Neural crest cell (in vitro differentiated cells): ENCODE results near the gene FUT8. TPM values are rescaled to one million over a fixed set of nuclear protein-coding genes. Genes with fewer than 3 reads are reported as not detected.

ENCODE experiments used
- DNase-seq: peaks from one replicate; pipeline ENCODE4 v3.0.0; 2021; ENCODE audit warnings: low read depth, mixed read lengths, low spot score
- H3K27ac Mint-ChIP-seq: one replicate; pipeline ENCODE4 v1.8.0; 2021; ENCODE audit warnings: mild to moderate bottlenecking, mixed read lengths; ENCODE audit not compliant: unreplicated experiment
- H3K27me3 Mint-ChIP-seq: 2 replicates; pipeline ENCODE4 v1.8.0; 2021; ENCODE audit warnings: low read depth, mild to moderate bottlenecking, mixed read lengths
- H3K36me3 Mint-ChIP-seq: 2 replicates; pipeline ENCODE4 v1.8.0; 2021; ENCODE audit warnings: low read depth, mild to moderate bottlenecking, mixed read lengths
- H3K4me1 Mint-ChIP-seq: 2 replicates; pipeline ENCODE4 v1.8.0; 2021; ENCODE audit warnings: mixed read lengths
- H3K4me3 Mint-ChIP-seq: one replicate; pipeline ENCODE4 v1.8.0; 2021; ENCODE audit warnings: mild to moderate bottlenecking, mixed read lengths
- H3K9me3 Mint-ChIP-seq: 2 replicates; pipeline ENCODE4 v1.8.0; 2021; ENCODE audit warnings: mixed read lengths
- total RNA-seq: library from RNA; stranded (reverse); gene quantifications from 2 replicates; pipeline ENCODE4 v1.2.1, GENCODE V29; 2021
- TF ChIP-seq, protein P1 (sequence below): fragments of 200-600 bp; sonication (generic); conservative IDR thresholded peaks from 2 replicates; pipeline ENCODE4 v1.5.0; 2021; ENCODE audit warnings: antibody characterized with exemption, mild to moderate bottlenecking

The FUT8 gene
- total RNA-seq, 1 donor from 2014 or later, result 67.2 TPM

DNA sequence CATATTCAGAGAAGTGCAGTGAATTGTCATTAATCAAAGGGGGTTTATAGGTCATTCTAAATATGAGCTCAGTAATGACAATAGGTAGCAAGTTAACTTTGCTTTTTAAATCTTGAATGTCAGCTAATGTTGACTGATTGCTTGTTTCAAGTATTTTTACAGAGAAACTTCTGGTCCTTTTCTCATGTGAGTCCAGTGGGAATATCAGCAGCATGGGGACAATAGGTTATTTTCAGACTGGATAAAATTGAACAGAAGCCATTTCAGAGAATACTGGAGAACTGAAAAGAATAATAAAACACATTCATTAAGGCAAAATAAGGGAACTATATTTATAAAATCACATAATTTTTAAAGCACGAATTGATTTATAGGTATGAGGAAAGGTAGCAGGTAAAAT lies 78.7 kb downstream of the FUT8 start:
- H3K27me3 Mint-ChIP-seq, result no peaks in the 10 kb centered on the region
- H3K9me3 Mint-ChIP-seq, result peaks cover under 1% of the 10 kb centered on the region
- peaks cover 19% of the 10 kb centered on the region for H3K4me1 Mint-ChIP-seq
- TF ChIP-seq, protein P1, sequence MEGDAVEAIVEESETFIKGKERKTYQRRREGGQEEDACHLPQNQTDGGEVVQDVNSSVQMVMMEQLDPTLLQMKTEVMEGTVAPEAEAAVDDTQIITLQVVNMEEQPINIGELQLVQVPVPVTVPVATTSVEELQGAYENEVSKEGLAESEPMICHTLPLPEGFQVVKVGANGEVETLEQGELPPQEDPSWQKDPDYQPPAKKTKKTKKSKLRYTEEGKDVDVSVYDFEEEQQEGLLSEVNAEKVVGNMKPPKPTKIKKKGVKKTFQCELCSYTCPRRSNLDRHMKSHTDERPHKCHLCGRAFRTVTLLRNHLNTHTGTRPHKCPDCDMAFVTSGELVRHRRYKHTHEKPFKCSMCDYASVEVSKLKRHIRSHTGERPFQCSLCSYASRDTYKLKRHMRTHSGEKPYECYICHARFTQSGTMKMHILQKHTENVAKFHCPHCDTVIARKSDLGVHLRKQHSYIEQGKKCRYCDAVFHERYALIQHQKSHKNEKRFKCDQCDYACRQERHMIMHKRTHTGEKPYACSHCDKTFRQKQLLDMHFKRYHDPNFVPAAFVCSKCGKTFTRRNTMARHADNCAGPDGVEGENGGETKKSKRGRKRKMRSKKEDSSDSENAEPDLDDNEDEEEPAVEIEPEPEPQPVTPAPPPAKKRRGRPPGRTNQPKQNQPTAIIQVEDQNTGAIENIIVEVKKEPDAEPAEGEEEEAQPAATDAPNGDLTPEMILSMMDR, result no peak
- H3K4me3 Mint-ChIP-seq, result no peak overlapping the region
- DNase-seq, result no peak
- H3K27ac Mint-ChIP-seq, result no peak overlapping the region
- peaks cover 3% of the 10 kb centered on the region for H3K36me3 Mint-ChIP-seq

DNA sequence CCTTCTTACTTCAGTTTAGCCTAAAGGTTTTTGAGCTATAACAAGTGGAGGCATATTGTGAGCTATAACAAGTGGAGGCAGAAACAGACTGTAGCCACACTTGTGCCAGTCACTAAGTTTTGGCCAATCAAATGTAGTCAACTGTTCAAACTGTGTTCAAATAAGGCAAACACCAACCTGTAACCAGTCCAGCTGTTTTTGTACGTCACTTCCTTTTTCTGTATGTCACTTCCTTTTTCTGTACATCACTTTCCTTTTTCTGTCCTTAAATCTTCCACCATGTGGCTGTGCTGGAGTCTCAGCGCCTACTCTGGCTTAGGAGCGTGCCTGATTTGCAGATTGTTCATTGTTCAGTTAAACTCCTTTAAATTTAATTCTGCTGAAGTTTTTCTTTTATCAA lies 79.7 kb downstream of the FUT8 start:
- Mint-ChIP-seq H3K36me3 (peaks cover 6% of the 10 kb centered on the region), H3K4me1 (peaks cover 19% of the 10 kb centered on the region), H3K27ac (no peak overlapping the region), H3K9me3 (peaks cover 4% of the 10 kb centered on the region), H3K4me3 (no peak overlapping the region), H3K27me3 (no peaks in the 10 kb centered on the region)
- TF ChIP-seq, protein P1, result no peak
- no peak for DNase-seq

DNA sequence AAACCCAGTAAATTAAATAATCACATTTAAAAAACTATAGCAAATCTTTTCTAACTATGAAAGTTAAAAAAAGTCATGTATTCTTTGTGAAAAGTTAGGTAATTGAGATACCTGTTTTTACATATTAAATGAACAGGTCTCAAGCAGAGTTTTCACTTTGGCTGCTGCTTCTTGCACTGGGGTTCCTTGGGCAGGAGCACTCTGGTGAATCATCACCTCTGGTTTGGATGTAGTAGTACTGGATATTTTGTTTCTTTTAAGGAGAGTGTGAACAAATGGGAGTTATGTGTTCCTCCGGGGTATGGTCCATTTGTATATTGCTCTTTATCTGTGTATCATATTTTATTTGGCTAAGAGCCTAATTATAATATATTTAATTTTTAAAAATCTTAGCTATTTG lies 82.7 kb downstream of the FUT8 start:
- Mint-ChIP-seq H3K4me3 (no peak overlapping the region), H3K27ac (no peak overlapping the region), H3K27me3 (no peaks in the 10 kb centered on the region), H3K4me1 (peaks cover 9% of the 10 kb centered on the region), H3K9me3 (peaks cover 4% of the 10 kb centered on the region), H3K36me3 (peaks cover 6% of the 10 kb centered on the region)
- DNase-seq, result no peak
- TF ChIP-seq, protein P1, result no peak

DNA sequence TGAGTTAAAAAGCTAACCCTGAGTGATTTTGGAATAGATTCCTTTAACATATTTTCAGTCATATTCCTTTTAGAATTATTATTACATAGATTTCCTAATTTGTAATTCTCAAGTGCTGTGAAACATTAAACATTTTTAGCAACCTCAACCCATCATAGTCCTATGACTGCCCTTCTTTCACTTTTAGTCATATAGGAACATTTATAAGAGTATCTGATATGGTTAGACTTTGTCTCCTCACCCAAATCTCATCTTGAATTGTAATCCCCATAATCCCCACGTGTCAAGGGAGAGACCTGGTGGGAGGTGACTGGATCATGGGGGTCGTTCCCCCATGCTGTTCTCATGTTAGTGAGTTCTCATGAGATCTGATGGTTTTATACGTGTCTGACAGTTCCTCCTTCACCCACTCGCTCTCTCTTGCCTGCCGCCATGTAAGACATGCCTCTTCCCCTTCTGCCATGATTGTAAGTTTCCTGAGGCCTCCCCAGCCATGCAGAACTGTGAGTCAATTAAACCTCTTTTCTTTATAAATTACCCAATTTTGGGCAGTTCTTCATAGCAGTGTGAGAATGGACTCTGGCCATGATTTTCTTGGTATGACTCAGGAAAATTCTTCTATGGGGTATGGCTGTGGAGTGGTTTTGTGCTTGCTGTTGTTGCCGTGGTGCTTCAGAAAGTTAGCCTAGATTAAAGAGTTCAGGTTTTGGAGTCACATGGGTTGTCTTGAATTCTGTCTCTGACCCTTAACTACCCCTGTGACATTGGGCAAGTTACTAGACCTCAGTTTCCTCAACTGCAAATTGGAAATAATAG lies 83.9 kb downstream of the FUT8 start:
- Mint-ChIP-seq H3K27me3 (no peaks in the 10 kb centered on the region), H3K4me3 (no peak overlapping the region), H3K9me3 (peaks cover 4% of the 10 kb centered on the region), H3K4me1 (peaks cover under 1% of the 10 kb centered on the region), H3K27ac (no peak overlapping the region), H3K36me3 (peaks cover 6% of the 10 kb centered on the region)
- TF ChIP-seq, protein P1, result no peak
- DNase-seq, result no peak

DNA sequence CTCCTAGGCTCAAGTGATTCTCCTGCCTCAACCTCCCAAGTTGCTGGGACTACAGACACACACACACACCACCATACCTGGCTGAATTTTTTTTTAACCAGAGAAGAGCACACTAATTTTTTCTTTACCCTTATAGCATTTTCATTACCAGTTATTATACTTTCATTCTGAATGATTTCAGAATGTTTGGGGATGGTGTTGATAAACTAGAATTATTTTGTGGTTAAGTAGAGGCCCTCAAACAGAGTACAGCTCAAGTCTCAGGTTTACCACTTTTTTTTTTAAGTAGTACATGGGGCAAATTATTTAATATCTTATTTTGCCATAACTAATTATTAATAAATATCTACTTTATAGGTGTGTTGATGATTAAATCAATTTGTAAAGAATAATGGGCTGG lies 86.6 kb downstream of the FUT8 start:
- TF ChIP-seq, protein P1, result no peak
- H3K27me3 Mint-ChIP-seq, result no peaks in the 10 kb centered on the region
- H3K9me3 Mint-ChIP-seq, result peaks cover 4% of the 10 kb centered on the region
- H3K4me3 Mint-ChIP-seq, result no peak overlapping the region
- H3K36me3 Mint-ChIP-seq, result peaks cover 6% of the 10 kb centered on the region
- H3K4me1 Mint-ChIP-seq, result peaks cover 10% of the 10 kb centered on the region
- no peak overlapping the region for H3K27ac Mint-ChIP-seq
- no peak for DNase-seq
